Activated T-cell treated with anti-CD3 and anti-CD28 coated beads for 4 hours (primary cell): ENCODE data around the gene DRC3.

Experiments used
- DNase-seq: peaks from one replicate; pipeline ENCODE4 v3.0.0-alpha.2; 2020

The DRC3 gene

DNA sequence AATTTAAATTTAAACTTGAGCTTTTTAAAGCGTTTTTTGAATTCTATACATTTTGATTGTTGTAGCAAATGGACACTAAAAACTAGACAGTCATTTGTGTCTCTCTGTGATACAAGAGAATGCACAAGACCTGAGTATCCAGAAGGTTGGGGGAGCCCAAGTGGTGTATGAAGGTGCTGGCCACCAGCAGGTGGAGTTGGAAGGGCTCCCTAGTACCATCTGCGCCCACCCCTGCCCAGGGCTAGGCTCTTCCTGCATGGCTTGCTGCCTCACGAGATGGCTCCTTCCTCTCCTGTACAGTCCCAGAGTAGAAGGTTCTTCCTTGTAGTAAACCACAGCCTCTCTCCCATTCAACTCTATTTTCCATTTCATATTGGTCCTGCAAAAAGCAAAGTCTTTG lies 83.6 kb downstream of the DRC3 start:
- DNase-seq, result no peak

DNA sequence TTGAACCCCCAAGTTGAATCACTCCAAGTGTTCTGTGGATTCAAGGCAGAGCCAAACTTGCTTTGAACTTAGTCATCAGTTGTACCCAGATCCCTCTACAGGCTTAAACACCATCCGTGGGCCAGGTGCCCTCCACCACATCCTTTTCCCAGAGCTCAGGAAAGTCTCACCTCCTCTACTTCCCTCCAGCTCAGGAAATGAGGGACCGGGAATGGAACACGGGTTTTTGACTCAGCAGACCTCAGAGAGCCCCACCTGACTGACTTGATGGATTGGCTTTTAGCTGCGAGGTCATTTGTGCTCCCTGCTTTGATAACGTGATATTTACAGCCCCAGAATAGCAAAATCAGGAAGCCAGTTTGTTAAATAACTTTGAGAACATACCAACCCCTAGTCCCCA lies 86.6 kb downstream of the DRC3 start:
- no peak for DNase-seq

DNA sequence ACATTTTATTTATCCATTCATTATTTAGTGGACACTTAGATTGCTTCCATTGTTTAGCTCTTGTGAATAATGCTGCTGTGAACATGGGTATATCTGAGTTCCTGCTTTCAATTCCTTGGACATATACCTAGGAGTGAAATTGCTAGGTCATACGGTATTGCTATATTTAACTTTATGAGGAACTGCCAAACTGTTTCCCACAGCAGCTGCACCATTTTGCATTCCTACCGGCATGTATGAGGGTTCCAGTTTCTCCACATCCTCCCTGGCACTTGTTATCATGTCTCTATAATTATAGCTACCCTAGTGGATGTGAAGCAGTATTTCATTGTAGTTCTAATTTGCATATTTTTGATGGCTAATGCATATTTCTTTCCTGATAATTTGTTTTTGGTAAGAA lies 91.4 kb downstream of the DRC3 start:
- DNase-seq, result no peak

DNA sequence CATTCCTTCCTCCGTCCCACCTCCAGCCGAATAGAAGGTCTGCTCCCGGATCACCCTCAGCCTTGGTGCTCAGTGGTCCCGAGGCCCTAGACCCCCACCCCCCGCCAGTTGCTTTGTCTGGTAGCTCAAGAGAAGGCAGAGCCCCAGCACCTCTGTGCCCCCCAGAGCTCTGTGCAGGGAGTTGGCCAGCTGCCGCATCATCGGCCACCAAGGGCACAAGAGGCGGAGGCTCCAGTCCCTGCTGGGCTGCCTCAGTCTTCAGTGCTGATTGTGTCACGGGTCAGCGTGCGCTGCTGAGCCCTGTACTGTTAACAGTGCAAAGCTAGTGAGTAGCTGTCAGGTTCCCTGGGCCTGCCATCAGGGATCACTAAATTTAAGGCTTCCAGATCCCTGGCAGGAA lies 92.9 kb downstream of the DRC3 start:
- DNase-seq, result no peak
